PC-3 (cell line): Measurements from ENCODE around the gene CACHD1.

Source experiments
- CTCF ChIP-seq: fragments of 300-600 bp; sonication (generic); conservative IDR thresholded peaks from 2 replicates; pipeline ENCODE4 v1.5.1; 2017; ENCODE audit warnings: antibody characterized with exemption, low read depth, mild to moderate bottlenecking, low read length
- EZH2 ChIP-seq: fragments of 300-600 bp; sonication (generic); IDR thresholded peaks from one replicate; pipeline ENCODE4 v1.6.1; 2017; ENCODE audit warnings: antibody characterized with exemption, mild to moderate bottlenecking, low read length; ENCODE audit not compliant: unreplicated experiment

DNA sequence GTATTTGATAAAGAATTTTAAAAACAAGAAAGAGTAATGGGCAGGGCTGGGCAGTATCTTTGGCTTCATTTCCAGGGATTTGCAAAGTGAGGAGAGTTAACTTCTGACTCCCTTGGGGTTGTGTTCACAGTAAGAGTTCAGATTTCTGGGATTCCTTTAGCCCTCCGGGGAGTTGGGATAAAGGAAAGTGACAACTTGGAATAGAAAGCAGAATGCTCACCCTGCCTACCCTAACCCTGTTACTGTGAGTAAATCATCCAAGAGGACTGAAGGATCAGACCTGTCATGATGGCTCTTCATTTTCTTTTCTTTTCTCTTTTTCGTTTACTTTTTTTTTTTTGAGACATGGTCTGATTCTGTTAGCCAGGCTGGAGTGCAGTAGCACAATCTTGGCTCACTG, 76.1 kb downstream of the CACHD1 start:
- TF ChIP-seq EZH2 (no peak), CTCF (no peak)
